OCI-LY7 (cell line): ENCODE results near the gene SLC25A47. TPM values are rescaled to one million over a fixed set of nuclear protein-coding genes. Genes with fewer than 3 reads are reported as not detected.

Experiments
- BruUV-seq: library from RNA; stranded (reverse); fragments of 400-500 nt; replicated peaks from 2 replicates; lab custom pipeline; 2021; lab: Mats Ljungman, UMichigan
- CTCF ChIA-PET: fragments of 300-600 bp; sonication (Branson Sonifier 250); formaldehyde crosslinking; loops from one replicate; lab custom pipeline; 2022; ENCODE audit warnings: antibody characterized with exemption; ENCODE audit not compliant: unreplicated experiment; lab: Charles Lee
- POLR2A ChIA-PET: fragments of 300-600 bp; sonication (Branson Sonifier 250); formaldehyde crosslinking; loops from one replicate; lab custom pipeline; 2022; ENCODE audit warnings: antibody characterized with exemption; lab: Charles Lee
- DNase-seq: peaks from one replicate; pipeline ENCODE4 v3.0.0-alpha.2; 2015; ENCODE audit warnings: low spot score
- H2AFZ ChIP-seq: fragments of 200-600 bp; sonication (generic), shearing (Covaris generic); 2 replicates; pipeline ENCODE4 v1.6.1; 2014; ENCODE audit warnings: mild to moderate bottlenecking, antibody characterized with exemption, low read length, moderate library complexity
- H3K27ac ChIP-seq: fragments of 200-600 bp; sonication (generic); 2 replicates; pipeline ENCODE4 v1.5.1; 2014; ENCODE audit warnings: mixed run types, low read depth, mild to moderate bottlenecking, moderate library complexity, low read length, inconsistent platforms; ENCODE audit not compliant: poor library complexity, severe bottlenecking
- H3K36me3 ChIP-seq: fragments of 200-600 bp; sonication (generic); 2 replicates; pipeline ENCODE4 v1.6.1; 2014; ENCODE audit warnings: mild to moderate bottlenecking, antibody characterized with exemption, low read length, moderate library complexity, mixed read lengths; ENCODE audit not compliant: insufficient read depth
- H3K4me1 ChIP-seq: fragments of 200-600 bp; sonication (generic); 2 replicates; pipeline ENCODE4 v1.5.1; 2014; ENCODE audit warnings: mild to moderate bottlenecking, low read length; ENCODE audit not compliant: insufficient read depth, poor library complexity, severe bottlenecking
- H3K4me2 ChIP-seq: fragments of 200-600 bp; sonication (generic); 2 replicates; pipeline ENCODE4 v1.6.1; 2014; ENCODE audit warnings: mild to moderate bottlenecking, low read length
- H3K4me3 ChIP-seq: fragments of 200-600 bp; sonication (generic); 2 replicates; pipeline ENCODE4 v1.5.1; 2014; ENCODE audit warnings: mild to moderate bottlenecking, low read depth, low read length; ENCODE audit not compliant: poor library complexity, severe bottlenecking
- H3K79me2 ChIP-seq: fragments of 200-600 bp; sonication (generic); 2 replicates; pipeline ENCODE4 v1.6.1; 2016; ENCODE audit warnings: low read depth, mild to moderate bottlenecking, low read length, moderate library complexity, mixed read lengths; ENCODE audit not compliant: insufficient read depth
- H3K9me2 ChIP-seq: fragments of 200-600 bp; sonication (generic); 2 replicates; pipeline ENCODE4 v1.6.1; 2016; ENCODE audit warnings: mild to moderate bottlenecking, low read length, mixed read lengths; ENCODE audit not compliant: insufficient read depth
- H3K9me3 ChIP-seq: fragments of 200-600 bp; sonication (generic); 2 replicates; pipeline ENCODE4 v1.6.1; 2014; ENCODE audit warnings: mild to moderate bottlenecking, mixed run types, low read length, mixed read lengths
- H4K20me1 ChIP-seq: fragments of 200-600 bp; sonication (generic); 2 replicates; pipeline ENCODE4 v1.6.1; 2014; ENCODE audit warnings: mild to moderate bottlenecking, antibody characterized with exemption, low read length, moderate library complexity, mixed read lengths; ENCODE audit not compliant: insufficient read depth
- EZH2phosphoT487 ChIP-seq: fragments of 200-600 bp; sonication (generic); IDR thresholded peaks from 2 replicates; pipeline ENCODE4 v1.6.1; 2018; ENCODE audit warnings: low read depth, borderline replicate concordance, mild to moderate bottlenecking, mixed run types, antibody characterized with exemption, low read length, moderate library complexity, mixed read lengths
- intact Hi-C: fragments of 100-400 bp; cut with micrococcal nuclease; formaldehyde crosslinking; loops from one replicate; pipeline ENCODE4 v1.10.0; 2022; ENCODE audit not compliant: unreplicated experiment
- total RNA-seq, 2 experiments: library from RNA; depleted of rRNA in 1 of 2; stranded (reverse); fragments of >200 nt in 1 of 2; shearing (Covaris generic) in 1 of 2; gene quantifications; 2 replicates each; pipeline ENCODE4 v1.2.3, GENCODE V29; 2014 to 2022
- TF ChIP-seq, protein P1 (sequence below): fragments of 200-600 bp; sonication (generic); conservative IDR thresholded peaks from 2 replicates; pipeline ENCODE4 v1.5.1; 2014; ENCODE audit warnings: mild to moderate bottlenecking, antibody characterized with exemption, low read length, moderate library complexity, mixed read lengths

The SLC25A47 gene
- total RNA-seq, 2 experiments from 2014 or later: 0.44 TPM; not detected in 1

DNA sequence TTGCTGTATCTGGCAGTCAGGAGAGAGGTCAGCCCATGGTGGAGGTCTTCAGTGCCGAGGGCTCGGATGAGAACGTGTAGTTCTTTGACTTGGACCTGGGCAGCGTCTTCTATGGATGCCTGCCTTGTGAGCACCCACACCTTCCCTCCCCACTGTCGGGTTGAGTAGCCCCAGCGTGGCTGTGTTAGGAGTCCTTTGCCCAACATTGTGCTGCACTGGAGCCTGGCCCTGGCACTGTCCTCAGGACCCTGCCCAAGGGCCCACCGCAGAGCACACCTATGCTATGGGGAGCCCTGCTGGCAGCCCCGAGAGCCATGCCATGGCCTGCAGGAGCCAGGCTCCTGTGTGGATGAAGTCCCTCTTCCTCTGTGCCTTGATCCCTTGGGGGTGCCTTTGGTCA is 43.6 kb upstream of the SLC25A47 start:
- Histone ChIP-seq H2AFZ (no peak overlapping the region), H3K4me3 (no peak overlapping the region), H3K36me3 (peaks cover 85% of the 10 kb centered on the region), H3K9me3 (no peaks in the 10 kb centered on the region), H4K20me1 (peaks cover 32% of the 10 kb centered on the region), H3K27ac (no peak overlapping the region), H3K4me1 (peaks cover 18% of the 10 kb centered on the region), H3K4me2 (no peak overlapping the region), H3K9me2 (no peaks in the 10 kb centered on the region), H3K79me2 (peaks cover 58% of the 10 kb centered on the region)
- DNase-seq: no peak
- TF ChIP-seq, protein P1, sequence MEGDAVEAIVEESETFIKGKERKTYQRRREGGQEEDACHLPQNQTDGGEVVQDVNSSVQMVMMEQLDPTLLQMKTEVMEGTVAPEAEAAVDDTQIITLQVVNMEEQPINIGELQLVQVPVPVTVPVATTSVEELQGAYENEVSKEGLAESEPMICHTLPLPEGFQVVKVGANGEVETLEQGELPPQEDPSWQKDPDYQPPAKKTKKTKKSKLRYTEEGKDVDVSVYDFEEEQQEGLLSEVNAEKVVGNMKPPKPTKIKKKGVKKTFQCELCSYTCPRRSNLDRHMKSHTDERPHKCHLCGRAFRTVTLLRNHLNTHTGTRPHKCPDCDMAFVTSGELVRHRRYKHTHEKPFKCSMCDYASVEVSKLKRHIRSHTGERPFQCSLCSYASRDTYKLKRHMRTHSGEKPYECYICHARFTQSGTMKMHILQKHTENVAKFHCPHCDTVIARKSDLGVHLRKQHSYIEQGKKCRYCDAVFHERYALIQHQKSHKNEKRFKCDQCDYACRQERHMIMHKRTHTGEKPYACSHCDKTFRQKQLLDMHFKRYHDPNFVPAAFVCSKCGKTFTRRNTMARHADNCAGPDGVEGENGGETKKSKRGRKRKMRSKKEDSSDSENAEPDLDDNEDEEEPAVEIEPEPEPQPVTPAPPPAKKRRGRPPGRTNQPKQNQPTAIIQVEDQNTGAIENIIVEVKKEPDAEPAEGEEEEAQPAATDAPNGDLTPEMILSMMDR: no peak
- no peak for TF ChIP-seq EZH2phosphoT487
- ChIA-PET POLR2A (no interaction called here), CTCF (no interaction called here)
- BruUV-seq: no TSS peak
- intact Hi-C loops: no loop called here

DNA sequence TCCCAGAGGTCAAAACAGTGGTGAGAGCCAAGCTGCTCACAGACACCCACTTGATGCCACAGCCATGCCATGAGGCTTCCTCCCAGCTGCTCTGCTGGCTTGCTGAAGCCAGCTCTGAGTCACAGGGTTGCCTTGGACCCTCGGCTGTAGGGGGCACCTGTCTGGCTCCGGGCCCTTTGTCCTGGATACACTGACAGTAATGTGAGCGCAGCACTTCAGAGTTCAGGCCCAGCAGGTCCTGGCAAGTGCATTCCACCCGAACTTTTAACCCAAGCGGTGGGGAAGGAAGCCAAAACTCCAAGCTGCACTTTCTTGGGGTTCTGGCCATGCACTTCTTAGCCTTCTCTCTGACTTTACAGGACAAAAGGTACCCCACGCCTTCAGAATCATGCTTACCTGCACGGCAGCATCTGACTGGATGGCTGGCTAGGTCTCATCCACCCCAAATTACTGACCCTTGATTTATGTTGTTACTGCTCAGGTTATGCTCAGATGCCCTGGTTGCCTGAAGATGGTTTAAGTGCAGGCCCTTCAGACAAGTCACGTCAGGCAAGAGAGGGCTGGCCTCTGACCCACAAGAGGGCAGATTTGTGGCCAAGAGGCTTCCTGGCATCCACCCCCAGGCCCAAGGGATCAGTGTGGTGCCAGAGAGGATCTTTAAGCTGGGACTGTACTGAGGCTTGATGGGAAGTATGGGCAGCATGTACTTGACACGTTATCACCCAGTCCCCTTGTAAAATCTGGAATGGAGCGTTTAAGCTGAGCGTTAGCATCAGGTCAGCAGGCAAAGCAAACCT is 41.7 kb upstream of the SLC25A47 start:
- POLR2A ChIA-PET: interaction anchor here (0.8 kb wide), 1 partner anchor 24 kb away, joined by 3 read pairs; no protein-coding TSS in a partner anchor
- H3K9me2 ChIP-seq: no peaks in the 10 kb centered on the region
- intact Hi-C loops: no loop called here
- peaks cover 19% of the 10 kb centered on the region for H4K20me1 ChIP-seq
- TF ChIP-seq, protein P1: no peak
- no peak for TF ChIP-seq EZH2phosphoT487
- H3K4me2 ChIP-seq: no peak overlapping the region
- no peak overlapping the region for H2AFZ ChIP-seq
- no peak overlapping the region for H3K27ac ChIP-seq
- H3K9me3 ChIP-seq: no peaks in the 10 kb centered on the region
- peaks cover 39% of the 10 kb centered on the region for H3K79me2 ChIP-seq
- DNase-seq: no peak
- H3K4me1 ChIP-seq: peaks cover 28% of the 10 kb centered on the region
- H3K36me3 ChIP-seq: peaks cover 66% of the 10 kb centered on the region
- H3K4me3 ChIP-seq: no peak overlapping the region
- no TSS peak for BruUV-seq
- CTCF ChIA-PET: no interaction called here

DNA sequence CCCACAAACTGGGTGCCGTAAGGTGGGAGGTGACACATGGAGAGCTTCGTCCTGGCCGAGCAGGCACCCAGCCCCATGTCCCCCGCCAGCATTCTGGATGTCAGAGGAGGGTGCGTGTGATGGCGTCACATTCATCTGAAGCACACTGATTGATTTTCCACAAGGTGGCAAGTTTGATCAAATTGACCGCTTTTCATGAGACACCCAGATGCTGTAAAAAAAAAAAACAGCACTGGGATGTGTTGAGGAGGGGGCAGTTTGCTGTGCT is 41.1 kb upstream of the SLC25A47 start:
- H3K79me2 ChIP-seq: peaks cover 33% of the 10 kb centered on the region
- no peaks in the 10 kb centered on the region for H3K9me2 ChIP-seq
- H4K20me1 ChIP-seq: peaks cover 19% of the 10 kb centered on the region

More for the DNA sequence above, 41.1 kb upstream of the SLC25A47 start:
- H2AFZ ChIP-seq: no peak overlapping the region
- POLR2A ChIA-PET: interaction anchor here (2.1 kb wide), 1 partner anchor 15 kb away, joined by 5 read pairs; no protein-coding TSS in a partner anchor
- TF ChIP-seq, protein P1: no peak
- no peak for TF ChIP-seq EZH2phosphoT487
- H3K4me3 ChIP-seq: no peak overlapping the region
- H3K36me3 ChIP-seq: peaks cover 60% of the 10 kb centered on the region
- no peak overlapping the region for H3K27ac ChIP-seq
- no peak overlapping the region for H3K4me2 ChIP-seq
- no peak for DNase-seq
- peaks cover 28% of the 10 kb centered on the region for H3K4me1 ChIP-seq
- intact Hi-C loops: no loop called here
- no peaks in the 10 kb centered on the region for H3K9me3 ChIP-seq
- CTCF ChIA-PET: no interaction called here
- BruUV-seq: no TSS peak
